NT2/D1 (cell line): ENCODE data around the gene TMEM234.
A peak's percentile ranks its signal among the peaks of the same experiment; 100 is the strongest.

Source experiments
- DNase-seq: peaks from one replicate; pipeline ENCODE4 v3.0.0-alpha.2; 2011; ENCODE audit warnings: low read depth, low spot score
- H3K27me3 ChIP-seq: 2 replicates; pipeline ENCODE4 v1.6.0; 2011; ENCODE audit warnings: mild to moderate bottlenecking; ENCODE audit not compliant: insufficient read length, insufficient read depth
- H3K36me3 ChIP-seq: 2 replicates; pipeline ENCODE4 v1.6.1; 2011; ENCODE audit warnings: mild to moderate bottlenecking, low read length, mixed read lengths; ENCODE audit not compliant: insufficient read depth, insufficient read length
- H3K4me1 ChIP-seq: 2 replicates; pipeline ENCODE4 v1.5.1; 2011; ENCODE audit not compliant: insufficient read depth, insufficient read length
- H3K4me3 ChIP-seq: 2 replicates; pipeline ENCODE4 v1.5.1; 2011; ENCODE audit warnings: low read depth; ENCODE audit not compliant: insufficient read length
- H3K9ac ChIP-seq: 2 replicates; pipeline ENCODE4 v1.6.0; 2011; ENCODE audit warnings: low read depth; ENCODE audit not compliant: insufficient read length
- H3K9me3 ChIP-seq: 2 replicates; pipeline ENCODE4 v1.5.1; 2011; ENCODE audit warnings: mild to moderate bottlenecking, low read length; ENCODE audit not compliant: insufficient read depth
- SUZ12 ChIP-seq: IDR thresholded peaks from 2 replicates; pipeline ENCODE4 v1.6.1; 2011; ENCODE audit not compliant: insufficient read length, insufficient read depth; ENCODE audit errors: extremely low read depth
- YY1 ChIP-seq: IDR thresholded peaks from 2 replicates; pipeline ENCODE4 v1.6.1; 2011; ENCODE audit not compliant: insufficient read length, insufficient read depth
- ZNF274 ChIP-seq: IDR thresholded peaks from 2 replicates; pipeline ENCODE4 v1.6.1; 2011; ENCODE audit warnings: mild to moderate bottlenecking, low read depth, low read length

TMEM234 gene

DNA sequence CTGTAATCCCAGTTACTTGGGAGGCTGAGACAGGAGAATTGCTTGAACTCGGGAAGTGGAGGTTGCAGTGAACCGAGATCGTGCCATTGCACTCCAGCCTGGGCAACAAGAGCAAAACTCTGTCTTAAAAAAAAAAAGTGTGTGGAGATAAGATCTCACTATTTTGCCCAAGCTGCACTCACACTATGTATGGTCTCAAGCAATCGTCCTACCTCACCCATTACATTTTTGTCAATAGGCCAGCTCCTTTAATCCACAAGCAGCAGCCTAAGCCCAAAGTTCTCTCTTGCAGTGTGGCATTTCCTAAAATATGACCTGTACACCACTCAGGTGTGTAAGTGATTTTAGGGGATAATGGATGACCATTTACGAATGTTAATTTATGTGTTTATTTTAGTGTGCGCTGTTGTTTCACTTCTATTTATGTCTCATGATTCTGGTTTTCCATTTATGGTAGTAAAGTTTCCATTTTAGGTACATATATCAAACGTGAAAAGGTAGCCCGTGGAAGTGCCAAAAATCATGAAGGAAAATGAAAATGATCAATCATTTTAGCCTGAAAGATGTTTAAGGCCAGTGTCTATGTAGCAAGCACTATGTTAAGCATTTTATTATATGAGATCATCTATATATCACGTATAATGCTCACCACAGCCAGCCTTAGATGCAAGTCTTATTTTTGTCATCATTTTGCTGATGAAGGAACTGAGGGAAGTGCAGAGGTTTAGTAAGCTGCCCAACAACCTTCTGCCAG, 34.5 kb upstream of the TMEM234 start:
- Histone ChIP-seq H3K9ac (no peak overlapping the region), H3K4me1 (no peaks in the 10 kb centered on the region), H3K36me3 (no peaks in the 10 kb centered on the region), H3K27me3 (no peaks in the 10 kb centered on the region), H3K9me3 (no peaks in the 10 kb centered on the region), H3K4me3 (no peak overlapping the region)
- TF ChIP-seq YY1 (no peak), SUZ12 (no peak), ZNF274 (no peak)
- DNase-seq: no peak

- Histone ChIP-seq H3K4me1 (peaks cover 11% of the 10 kb centered on the region), H3K4me3 (no peak overlapping the region), H3K9ac (no peak overlapping the region), H3K36me3 (no peaks in the 10 kb centered on the region), H3K9me3 (no peaks in the 10 kb centered on the region), H3K27me3 (no peaks in the 10 kb centered on the region)
- no peak for DNase-seq
- TF ChIP-seq SUZ12: no peak
- no peak for TF ChIP-seq ZNF274
- no peak for TF ChIP-seq YY1
Measured at GRCh38 chr1:32255072-32256071, 33.2 kb upstream of the TMEM234 start.

- Histone ChIP-seq H3K4me1 (peaks cover 38% of the 10 kb centered on the region), H3K9ac (peak within 1 kb of the TSS; percentile 23), H3K4me3 (no peak within 1 kb of the TSS)
Measured at GRCh38 chr1:32250893-32251716, 29.0 kb upstream of the TMEM234 start, which contains the start of gene LCK. TSS of gene LCK (plus strand) at chr1:32251265. CDS start at chr1:32274330, 23,065 bp downstream.

GRCh38 chr1:32249831-32250525, 27.8 kb upstream of the TMEM234 start:
- no peaks in the 10 kb centered on the region for H3K27me3 ChIP-seq
- peaks cover 38% of the 10 kb centered on the region for H3K4me1 ChIP-seq
- no peak overlapping the region for H3K4me3 ChIP-seq
- TF ChIP-seq YY1 (no peak), SUZ12 (no peak), ZNF274 (no peak)
- peak overlapping the region; percentile 23 for H3K9ac ChIP-seq
- DNase-seq: no peak
- no peaks in the 10 kb centered on the region for H3K9me3 ChIP-seq
- no peaks in the 10 kb centered on the region for H3K36me3 ChIP-seq

More at GRCh38 chr1:32250893-32251716, 29.0 kb upstream of the TMEM234 start, which contains the start of gene LCK:
- Histone ChIP-seq H3K9me3 (no peaks in the 10 kb centered on the region), H3K36me3 (no peaks in the 10 kb centered on the region), H3K27me3 (no peaks in the 10 kb centered on the region)
- DNase-seq: no peak
- TF ChIP-seq SUZ12 (no peak), ZNF274 (no peak), YY1 (no peak)

DNA sequence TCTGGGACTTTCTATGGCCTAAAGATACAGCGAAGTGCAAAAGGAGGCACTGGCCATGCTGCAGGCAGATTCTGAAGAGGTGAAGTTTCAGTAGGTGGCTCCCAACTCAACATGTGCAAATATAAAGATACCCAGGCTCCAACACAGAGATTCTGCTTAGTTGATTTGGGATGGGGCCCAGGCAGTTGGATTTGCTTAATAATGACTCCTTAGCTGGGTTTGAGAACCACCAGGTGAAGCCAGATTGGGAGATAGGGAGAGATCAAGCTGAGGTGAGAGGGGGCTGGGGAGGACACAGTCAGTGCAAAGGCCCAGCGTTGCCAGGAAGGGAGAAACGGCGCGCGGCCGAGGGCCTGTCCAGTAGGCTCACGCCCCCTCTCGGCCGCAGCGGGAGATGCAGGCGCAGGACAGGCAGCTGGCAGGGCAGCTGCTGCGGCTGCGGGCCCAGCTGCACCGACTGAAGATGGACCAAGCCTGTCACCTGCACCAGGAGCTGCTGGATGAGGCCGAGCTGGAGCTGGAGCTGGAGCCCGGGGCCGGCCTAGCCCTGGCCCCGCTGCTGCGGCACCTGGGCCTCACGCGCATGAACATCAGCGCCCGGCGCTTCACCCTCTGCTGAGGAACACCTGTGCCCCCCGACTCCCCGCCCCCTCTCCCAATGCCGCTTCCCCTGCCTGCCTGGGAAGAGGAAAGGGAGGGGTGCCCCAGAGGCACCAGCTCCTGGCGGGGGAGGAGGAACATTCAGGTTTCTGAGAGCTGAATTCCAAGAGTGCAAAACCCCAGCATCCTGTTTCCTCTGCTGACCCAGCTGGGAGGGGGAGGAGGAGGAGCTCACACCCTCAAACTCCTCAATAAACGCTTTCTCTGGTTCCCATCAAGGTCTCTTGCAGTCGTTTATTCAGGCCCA, 26.1 kb upstream of the TMEM234 start:
- TF ChIP-seq ZNF274 (no peak), SUZ12 (no peak), YY1 (no peak)
- Histone ChIP-seq H3K4me1 (peaks cover 38% of the 10 kb centered on the region), H3K4me3 (peak overlapping the region; percentile 31), H3K27me3 (no peaks in the 10 kb centered on the region), H3K9me3 (no peaks in the 10 kb centered on the region), H3K36me3 (no peaks in the 10 kb centered on the region), H3K9ac (peak overlapping the region; percentile 53)
- DNase-seq: peak; percentile 90

DNA sequence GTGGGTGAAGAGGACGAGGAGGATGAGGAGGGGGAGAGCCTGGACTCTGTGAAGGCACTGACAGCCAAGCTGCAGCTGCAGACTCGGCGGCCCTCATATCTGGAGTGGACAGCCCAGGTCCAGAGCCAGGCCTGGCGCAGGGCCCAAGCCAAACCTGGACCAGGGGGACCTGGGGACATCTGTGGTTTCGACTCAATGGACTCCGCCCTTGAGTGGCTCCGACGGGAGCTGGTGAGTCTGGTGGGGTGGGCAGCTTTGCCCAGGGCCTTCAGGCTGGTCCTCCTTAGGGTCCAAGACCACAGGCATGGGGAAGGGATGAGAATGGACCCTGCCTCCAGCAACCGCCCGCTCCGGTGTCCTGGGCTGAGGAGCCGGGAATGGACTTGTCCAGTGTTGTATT, 25.3 kb upstream of the TMEM234 start:
- no peak overlapping the region for H3K4me3 ChIP-seq
- H3K9me3 ChIP-seq: no peaks in the 10 kb centered on the region
- H3K27me3 ChIP-seq: no peaks in the 10 kb centered on the region
- H3K9ac ChIP-seq: peak overlapping the region; percentile 38
- no peak for DNase-seq
- H3K4me1 ChIP-seq: peaks cover 40% of the 10 kb centered on the region
- H3K36me3 ChIP-seq: no peaks in the 10 kb centered on the region
- TF ChIP-seq YY1 (no peak), SUZ12 (no peak), ZNF274 (no peak)
